Spleen (tissue), 11 donors: ENCODE data around the gene MAB21L3. TPM values are rescaled to one million over a fixed set of nuclear protein-coding genes. Genes with fewer than 3 reads are reported as not detected.

Source experiments
- DNase-seq: peaks from one replicate; pipeline ENCODE4 v3.0.0-alpha.2; 2020
- H3K27ac ChIP-seq, 8 donors: fragments of 200-600 bp; sonication (generic) in 7 of 8; 1 replicate in 4 of 8; 2 replicates in 4 of 8; pipeline versions ENCODE4 v1.5.0 to v1.8.0; 2016 to 2021; ENCODE audit warnings: inconsistent platforms in 4 of 8, mild to moderate bottlenecking in 4 of 8, moderate library complexity in 1 of 8
- H3K27me3 ChIP-seq, 7 donors: fragments of 200-600 bp; sonication (generic) in 6 of 7; replicated peaks in 1 of 7; 1 replicate in 4 of 7; 2 replicates in 3 of 7; pipeline versions ENCODE4 v1.5.0 to v1.8.0; 2016 to 2021; ENCODE audit warnings: inconsistent platforms in 3 of 7, mild to moderate bottlenecking in 1 of 7
- H3K36me3 ChIP-seq, 6 donors: fragments of 200-600 bp; sonication (generic) in 5 of 6; 1 replicate in 4 of 6; 2 replicates in 2 of 6; pipeline versions ENCODE4 v1.5.0 to v1.8.0; 2016 to 2021; ENCODE audit warnings: inconsistent platforms in 2 of 6
- H3K4me1 ChIP-seq, 6 donors: fragments of 200-600 bp; sonication (generic) in 5 of 6; 1 replicate in 3 of 6; 2 replicates in 3 of 6; pipeline versions ENCODE4 v1.5.0 to v1.8.0; 2016 to 2021; ENCODE audit warnings: inconsistent platforms in 3 of 6
- H3K4me3 ChIP-seq, 8 donors: fragments of 200-600 bp; sonication (generic) in 7 of 8; 1 replicate in 4 of 8; 2 replicates in 4 of 8; pipeline versions ENCODE4 v1.5.0 to v1.8.0; 2016 to 2021; ENCODE audit warnings: inconsistent platforms in 4 of 8, mild to moderate bottlenecking in 4 of 8, moderate library complexity in 2 of 8
- H3K9me3 ChIP-seq, 8 donors: fragments of 200-600 bp; sonication (generic) in 7 of 8; 1 replicate in 4 of 8; 2 replicates in 4 of 8; pipeline versions ENCODE4 v1.5.0 to v1.8.0; 2016 to 2021; ENCODE audit warnings: inconsistent platforms in 4 of 8
- POLR2A ChIP-seq, 3 donors: fragments of 450-650 bp; IDR thresholded peaks; one replicate each; pipeline ENCODE4 v1.5.1; 2017; ENCODE audit warnings: antibody characterized with exemption in 3 of 3, mild to moderate bottlenecking in 1 of 3
- POLR2AphosphoS5 ChIP-seq, 3 donors: sonication (generic); formaldehyde crosslinking; IDR thresholded peaks; one replicate each; pipeline ENCODE4 v1.5.1; 2017; ENCODE audit warnings: antibody characterized with exemption in 3 of 3
- WGBS, 5 donors: extraction: QIAGEN DNeasy Blood & Tissue Kit in 3 of 5; methylation state at CpG; one replicate each; pipeline versions ENCODE4 v1.1.5 to v1.1.7; 2013 to 2018; 5-methylcytosine and 5-hydroxymethylcytosine counted together
- intact Hi-C: fragments of 100-400 bp; cut with DNase I; formaldehyde crosslinking; loops from one replicate; pipeline ENCODE4 v1.15.0; 2023; ENCODE audit warnings: low total_unique reads
- polyA plus RNA-seq, 3 donors: library from polyadenylated mRNA; stranded (reverse); fragments of 200-250 nt; gene quantifications; one replicate each; pipeline ENCODE4 v1.2.1, GENCODE V29; 2013
- total RNA-seq, 7 donors: library from RNA; depleted of rRNA in 3 of 7; stranded (reverse); fragments of >200 nt in 3 of 7; fragmentation: NEBNext Ultra II Directional in 4 of 7; extraction: Animal tissue kit (Norgen Biotek cat#: 25700) in 4 of 7; gene quantifications; one replicate each; pipeline versions ENCODE4 v1.1.0 to v1.2.1, GENCODE V29; 2016 to 2021
- TF ChIP-seq, protein P1 (sequence below), 11 experiments: fragments of 200-600 bp in 7 of 11; fragments of 450-650 bp in 4 of 11; sonication (generic) in 4 of 11; IDR thresholded peaks in 8 of 11; conservative IDR thresholded peaks in 3 of 11; 1 replicate in 7 of 11; 2 replicates in 4 of 11; pipeline versions ENCODE4 v1.4.0 to v1.8.0; 2016 to 2021; ENCODE audit warnings: antibody characterized with exemption in 11 of 11, inconsistent platforms in 4 of 11, mild to moderate bottlenecking in 1 of 11
- donor health status: healthy with polysubstance abuse.
- donor health status: DM: no; HTN: no; CAD: no; lungs with moderate emphysema.
- donor health status: DM: no; HTN: no; CAD: no.
- donor health status: Bipolar disorder and iron deficiency.
- donor health status: healthy.
- donor health status: DM: no; HTN: no; CAD: no.
- donor health status: DM: yes; HTN: yes; CAD: no.

Gene MAB21L3
- total and polyA plus RNA-seq, 10 donors, result 0.07 to 2.0 (median 0.89) TPM; not detected in 2

DNA sequence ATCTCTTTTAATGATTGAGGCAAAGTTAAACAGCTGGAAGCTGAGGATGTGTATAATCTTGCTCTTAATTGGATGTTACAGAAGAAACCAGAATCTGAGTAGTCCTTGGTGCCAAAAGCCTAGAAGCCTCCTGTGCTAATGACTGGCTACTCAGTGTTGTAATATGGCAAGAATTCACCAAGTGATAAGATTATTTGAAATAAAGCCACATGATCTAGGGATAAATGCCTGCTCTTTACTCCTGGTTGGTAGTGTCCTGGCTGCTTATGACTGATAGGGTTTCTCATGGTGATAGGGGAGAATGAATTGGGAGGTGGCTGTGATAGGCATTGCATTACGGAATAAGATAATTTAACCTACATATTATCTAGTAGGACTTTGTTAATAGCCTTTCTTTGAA is 13.6 kb upstream of the MAB21L3 start:
- H3K27me3 ChIP-seq, result no peaks in the 10 kb centered on the region
- 49 to 97% (median 92%) methylated on average over 1 of the region's 1 CpG for WGBS, 5 donors
- no peak for TF ChIP-seq POLR2AphosphoS5 (IDR thresholded peaks at IDR 0.05)
- TF ChIP-seq, protein P1, sequence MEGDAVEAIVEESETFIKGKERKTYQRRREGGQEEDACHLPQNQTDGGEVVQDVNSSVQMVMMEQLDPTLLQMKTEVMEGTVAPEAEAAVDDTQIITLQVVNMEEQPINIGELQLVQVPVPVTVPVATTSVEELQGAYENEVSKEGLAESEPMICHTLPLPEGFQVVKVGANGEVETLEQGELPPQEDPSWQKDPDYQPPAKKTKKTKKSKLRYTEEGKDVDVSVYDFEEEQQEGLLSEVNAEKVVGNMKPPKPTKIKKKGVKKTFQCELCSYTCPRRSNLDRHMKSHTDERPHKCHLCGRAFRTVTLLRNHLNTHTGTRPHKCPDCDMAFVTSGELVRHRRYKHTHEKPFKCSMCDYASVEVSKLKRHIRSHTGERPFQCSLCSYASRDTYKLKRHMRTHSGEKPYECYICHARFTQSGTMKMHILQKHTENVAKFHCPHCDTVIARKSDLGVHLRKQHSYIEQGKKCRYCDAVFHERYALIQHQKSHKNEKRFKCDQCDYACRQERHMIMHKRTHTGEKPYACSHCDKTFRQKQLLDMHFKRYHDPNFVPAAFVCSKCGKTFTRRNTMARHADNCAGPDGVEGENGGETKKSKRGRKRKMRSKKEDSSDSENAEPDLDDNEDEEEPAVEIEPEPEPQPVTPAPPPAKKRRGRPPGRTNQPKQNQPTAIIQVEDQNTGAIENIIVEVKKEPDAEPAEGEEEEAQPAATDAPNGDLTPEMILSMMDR (IDR thresholded peaks at IDR 0.05 in 8 of 11, conservative IDR thresholded peaks at IDR 0.05 in 3 of 11), result no peak
- H3K27ac ChIP-seq, result no peak overlapping the region
- intact Hi-C loops, result no loop called here
- peaks cover 0 to 12% (median 0%) of the 10 kb centered on the region in 6 donors for H3K36me3 ChIP-seq
- H3K4me1 ChIP-seq, result no peaks in the 10 kb centered on the region
- no peak overlapping the region for H3K4me3 ChIP-seq
- no peak for DNase-seq
- H3K9me3 ChIP-seq, result peaks cover 0 to 34% (median 21%) of the 10 kb centered on the region in 8 donors

DNA sequence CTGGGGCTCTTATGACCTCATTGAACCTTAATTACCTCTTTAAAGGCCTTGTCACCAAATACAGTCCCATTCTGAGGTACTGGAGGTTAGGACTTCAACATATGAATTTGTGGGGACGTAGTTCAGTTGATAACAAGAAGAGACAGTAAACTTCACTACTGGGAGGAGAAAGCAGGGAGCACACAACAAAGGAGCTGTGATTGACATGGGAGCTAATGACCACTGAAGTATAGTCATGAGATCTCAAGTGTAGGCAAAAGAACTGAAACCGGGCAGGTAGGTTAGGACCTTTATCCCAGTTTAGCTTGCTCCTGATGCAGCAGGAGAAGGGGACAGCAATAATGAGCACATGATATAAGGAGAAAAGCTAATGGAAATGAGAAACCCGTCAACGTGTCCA is 11.8 kb upstream of the MAB21L3 start:
- TF ChIP-seq POLR2A (IDR thresholded peaks at IDR 0.05) (no peak), POLR2AphosphoS5 (IDR thresholded peaks at IDR 0.05) (no peak)
- TF ChIP-seq, protein P1 (IDR thresholded peaks at IDR 0.05 in 8 of 11, conservative IDR thresholded peaks at IDR 0.05 in 3 of 11), result no peak
- no peak for DNase-seq
- 83 to 98% (median 92%) methylated on average over 4 of the region's 4 CpGs for WGBS, 5 donors
- Histone ChIP-seq H3K27me3 (no peaks in the 10 kb centered on the region), H3K27ac (no peak overlapping the region), H3K36me3 (peaks cover 0 to 12% (median 0%) of the 10 kb centered on the region in 6 donors), H3K4me1 (no peaks in the 10 kb centered on the region), H3K4me3 (no peak overlapping the region), H3K9me3 (peaks cover 0 to 25% (median 20%) of the 10 kb centered on the region in 8 donors)
- intact Hi-C loops, result no loop called here

DNA sequence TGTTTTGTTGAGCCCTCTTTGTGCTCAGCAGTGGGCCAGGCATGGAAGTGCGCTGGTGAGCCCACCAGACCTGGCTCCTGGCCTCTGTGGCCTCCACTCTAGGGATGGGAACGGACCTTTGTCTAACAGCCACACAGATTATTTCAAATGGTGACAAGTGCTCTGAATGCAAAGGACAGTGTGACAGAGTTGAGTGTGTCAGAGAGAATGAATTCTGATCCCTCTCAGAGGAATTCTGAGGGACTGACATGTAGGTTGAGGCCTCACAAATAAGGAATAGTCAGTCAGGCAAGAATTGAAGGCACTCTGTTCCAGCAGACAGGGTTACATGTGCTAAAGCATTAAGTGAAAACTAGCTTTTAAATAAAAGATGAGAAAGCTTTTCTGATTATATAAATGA is 11.3 kb upstream of the MAB21L3 start:
- Histone ChIP-seq H3K4me3 (no peak overlapping the region), H3K4me1 (no peaks in the 10 kb centered on the region), H3K27ac (no peak overlapping the region), H3K27me3 (no peaks in the 10 kb centered on the region), H3K9me3 (peaks cover 0 to 19% (median 17%) of the 10 kb centered on the region in 8 donors), H3K36me3 (peaks cover 0 to 12% (median 0%) of the 10 kb centered on the region in 6 donors)
- intact Hi-C loops, result no loop called here
- no peak for DNase-seq
- TF ChIP-seq POLR2A (IDR thresholded peaks at IDR 0.05) (no peak), POLR2AphosphoS5 (IDR thresholded peaks at IDR 0.05) (no peak)
- TF ChIP-seq, protein P1 (IDR thresholded peaks at IDR 0.05 in 8 of 11, conservative IDR thresholded peaks at IDR 0.05 in 3 of 11), result no peak
- WGBS, 5 donors, result 85 to 94% (median 90%) methylated on average over 2 of the region's 2 CpGs

DNA sequence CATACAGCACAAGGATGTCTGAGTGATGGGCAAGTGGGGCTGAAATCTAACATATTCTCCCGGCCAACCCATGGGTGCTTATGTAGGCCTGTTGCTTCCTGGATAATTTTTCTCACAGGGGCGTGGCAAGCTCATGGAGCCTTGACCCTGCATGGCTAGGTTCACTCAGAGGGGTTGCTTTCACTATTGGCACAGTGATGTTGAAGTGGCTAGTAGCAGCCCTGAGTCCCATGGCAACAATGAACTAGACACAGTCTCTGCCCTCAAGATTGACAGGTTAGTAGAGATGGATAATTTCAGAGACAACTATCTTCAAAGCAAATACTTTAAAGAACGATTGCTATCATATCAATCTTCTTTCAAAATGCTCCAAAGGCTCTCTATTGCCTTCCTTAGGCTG is 6.5 kb upstream of the MAB21L3 start:
- no peaks in the 10 kb centered on the region for H3K4me1 ChIP-seq
- WGBS, 5 donors, result 67 to 84% (median 80%) methylated on average over 2 to 3 of the region's 3 CpGs
- DNase-seq, result no peak
- no peaks in the 10 kb centered on the region for H3K27me3 ChIP-seq
- no peak overlapping the region for H3K27ac ChIP-seq
- TF ChIP-seq, protein P1 (IDR thresholded peaks at IDR 0.05 in 8 of 11, conservative IDR thresholded peaks at IDR 0.05 in 3 of 11), result no peak
- TF ChIP-seq POLR2A (IDR thresholded peaks at IDR 0.05) (no peak), POLR2AphosphoS5 (IDR thresholded peaks at IDR 0.05) (no peak)
- no peak overlapping the region for H3K4me3 ChIP-seq
- no peaks in the 10 kb centered on the region for H3K36me3 ChIP-seq
- intact Hi-C loops, result no loop called here
- H3K9me3 ChIP-seq, result no peaks in the 10 kb centered on the region
